Osteocyte (in vitro differentiated cells): ENCODE measurements around the gene DYRK1A. TPM values are rescaled to one million over a fixed set of nuclear protein-coding genes. Genes with fewer than 3 reads are reported as not detected.

ENCODE experiments used
- DNase-seq: peaks from one replicate; pipeline ENCODE4 v3.0.0; 2021; ENCODE audit warnings: mixed read lengths; ENCODE audit not compliant: unreplicated experiment; ENCODE audit errors: extremely low spot score
- H3K27ac Mint-ChIP-seq: one replicate; pipeline ENCODE4 v1.8.0; 2021; ENCODE audit warnings: mild to moderate bottlenecking, mixed read lengths; ENCODE audit not compliant: unreplicated experiment
- H3K27me3 Mint-ChIP-seq: one replicate; pipeline ENCODE4 v1.8.0; 2021; ENCODE audit warnings: mixed read lengths; ENCODE audit not compliant: unreplicated experiment
- H3K36me3 Mint-ChIP-seq: one replicate; pipeline ENCODE4 v1.8.0; 2021; ENCODE audit warnings: mixed read lengths; ENCODE audit not compliant: unreplicated experiment
- H3K4me1 Mint-ChIP-seq: one replicate; pipeline ENCODE4 v1.8.0; 2021; ENCODE audit warnings: mixed read lengths; ENCODE audit not compliant: unreplicated experiment
- H3K4me3 Mint-ChIP-seq: one replicate; pipeline ENCODE4 v1.8.0; 2021; ENCODE audit warnings: mild to moderate bottlenecking, moderate library complexity, mixed read lengths; ENCODE audit not compliant: unreplicated experiment
- H3K9me3 Mint-ChIP-seq: one replicate; pipeline ENCODE4 v1.8.0; 2021; ENCODE audit warnings: mixed read lengths; ENCODE audit not compliant: unreplicated experiment
- CTCF ChIP-seq: fragments of 200-600 bp; sonication (generic); IDR thresholded peaks from 2 replicates; pipeline ENCODE4 v1.5.0; 2021; ENCODE audit warnings: antibody characterized with exemption, mild to moderate bottlenecking, moderate library complexity
- total RNA-seq: library from RNA; stranded (reverse); gene quantifications from 2 replicates; pipeline ENCODE4 v1.2.1, GENCODE V29; 2021

DYRK1A gene
- total RNA-seq, 1 donor from 2014 or later = 63.2 TPM

- Mint-ChIP-seq H3K36me3 (peaks cover 9% of the 10 kb centered on the region), H3K9me3 (peaks cover 15% of the 10 kb centered on the region), H3K27ac (no peak overlapping the region), H3K4me1 (peaks cover 32% of the 10 kb centered on the region), H3K27me3 (no peaks in the 10 kb centered on the region), H3K4me3 (no peak overlapping the region)
- no peak for TF ChIP-seq CTCF
- DNase-seq = no peak
Measured at GRCh38 chr21:37398697-37399096, 32.1 kb downstream of the DYRK1A start.

GRCh38 chr21:37402251-37402867 lies 35.8 kb downstream of the DYRK1A start:
- peaks cover 33% of the 10 kb centered on the region for H3K4me1 Mint-ChIP-seq
- H3K9me3 Mint-ChIP-seq = peaks cover 15% of the 10 kb centered on the region
- no peak overlapping the region for H3K27ac Mint-ChIP-seq
- peaks cover 9% of the 10 kb centered on the region for H3K36me3 Mint-ChIP-seq
- DNase-seq = no peak
- TF ChIP-seq CTCF = no peak
- no peaks in the 10 kb centered on the region for H3K27me3 Mint-ChIP-seq
- H3K4me3 Mint-ChIP-seq = no peak overlapping the region

GRCh38 chr21:37405629-37406028 lies 39.1 kb downstream of the DYRK1A start:
- DNase-seq = no peak
- H3K4me1 Mint-ChIP-seq = peaks cover 36% of the 10 kb centered on the region
- peaks cover 12% of the 10 kb centered on the region for H3K9me3 Mint-ChIP-seq
- no peaks in the 10 kb centered on the region for H3K27me3 Mint-ChIP-seq
- no peak overlapping the region for H3K27ac Mint-ChIP-seq
- H3K4me3 Mint-ChIP-seq = no peak overlapping the region
- TF ChIP-seq CTCF = no peak
- peaks cover 8% of the 10 kb centered on the region for H3K36me3 Mint-ChIP-seq

- Mint-ChIP-seq H3K27ac (peak overlapping the region; percentile 84), H3K27me3 (no peaks in the 10 kb centered on the region), H3K4me1 (peaks cover 50% of the 10 kb centered on the region), H3K36me3 (peaks cover 4% of the 10 kb centered on the region), H3K9me3 (peaks cover 4% of the 10 kb centered on the region), H3K4me3 (no peak overlapping the region)
- DNase-seq = no peak
- no peak for TF ChIP-seq CTCF
Measured at GRCh38 chr21:37407719-37408420, 41.3 kb downstream of the DYRK1A start.

- Mint-ChIP-seq H3K27ac (peak overlapping the region; percentile 84), H3K36me3 (peaks cover 3% of the 10 kb centered on the region), H3K9me3 (no peaks in the 10 kb centered on the region), H3K27me3 (no peaks in the 10 kb centered on the region), H3K4me1 (peaks cover 55% of the 10 kb centered on the region), H3K4me3 (no peak overlapping the region)
- TF ChIP-seq CTCF = no peak
- DNase-seq = no peak
Measured at GRCh38 chr21:37408464-37409193, 42.1 kb downstream of the DYRK1A start.
